ENCODE results near the gene AAGAB.

- no peak for TF ChIP-seq CTCF (IDR thresholded peaks at IDR 0.05)
- no peak for TF ChIP-seq POLR2AphosphoS5 (IDR thresholded peaks at IDR 0.05; ENCODE audit: low read depth, low read length)
- no peak for TF ChIP-seq SIN3A (IDR thresholded peaks at IDR 0.05; ENCODE audit: borderline replicate concordance, insufficient read depth, low read depth, low read length)
Observed at GRCh38 chr15:67267440-67267839, 13.0 kb upstream of the AAGAB start.

Data from Panc1 (cell line).